HEK293 (cell line): Measurements from ENCODE around the gene ZNF385C.

Source experiments
- GLIS1 ChIP-seq: fragments of 450-650 bp; formaldehyde crosslinking; IDR thresholded peaks from 2 replicates; pipeline ENCODE4 v1.5.1; 2016; ENCODE audit warnings: missing biosample characterization, missing genetic modification characterization
- PBX3 ChIP-seq: sonication (generic); formaldehyde crosslinking; IDR thresholded peaks from 2 replicates; pipeline ENCODE4 v1.8.1; 2022; ENCODE audit warnings: mild to moderate bottlenecking, moderate library complexity, missing genetic modification reagents
- ZFP3 ChIP-seq: fragments of 450-650 bp; formaldehyde crosslinking; IDR thresholded peaks from 2 replicates; pipeline ENCODE4 v1.5.1; 2016; ENCODE audit warnings: low read depth, missing biosample characterization, missing genetic modification characterization
- ZNF146 ChIP-seq: fragments of 450-650 bp; formaldehyde crosslinking; IDR thresholded peaks from 2 replicates; pipeline ENCODE4 v1.5.1; 2016; ENCODE audit warnings: missing biosample characterization, missing genetic modification characterization
- ZNF184 ChIP-seq: fragments of 450-650 bp; IDR thresholded peaks from 2 replicates; pipeline ENCODE4 v1.5.1; 2018; ENCODE audit warnings: missing biosample characterization, mild to moderate bottlenecking, missing genetic modification characterization
- ZNF670 ChIP-seq: fragments of 450-650 bp; formaldehyde crosslinking; IDR thresholded peaks from 2 replicates; pipeline ENCODE4 v1.5.1; 2016; ENCODE audit warnings: missing biosample characterization, missing genetic modification characterization, low read depth
- ZNF776 ChIP-seq: fragments of 450-650 bp; formaldehyde crosslinking; IDR thresholded peaks from 2 replicates; pipeline ENCODE4 v1.5.0; 2017; ENCODE audit warnings: missing biosample characterization, missing genetic modification characterization, borderline replicate concordance
- TF ChIP-seq, protein P1 (sequence below): fragments of 450-650 bp; formaldehyde crosslinking; IDR thresholded peaks from 2 replicates; pipeline ENCODE4 v1.5.1; 2016; ENCODE audit warnings: missing biosample characterization, missing genetic modification characterization
- TF ChIP-seq, protein P2 (sequence below): fragments of 450-650 bp; formaldehyde crosslinking; IDR thresholded peaks from 2 replicates; pipeline ENCODE4 v1.5.1; 2016; ENCODE audit warnings: missing biosample characterization, missing genetic modification characterization, low read depth
- TF ChIP-seq, protein P3 (sequence below): fragments of 450-650 bp; formaldehyde crosslinking; IDR thresholded peaks from 2 replicates; pipeline ENCODE4 v1.5.1; 2016; ENCODE audit warnings: missing biosample characterization, missing genetic modification characterization, borderline replicate concordance

GRCh38 chr17:42055496-42055895 lies 42.8 kb downstream of the ZNF385C start:
- TF ChIP-seq, protein P1, sequence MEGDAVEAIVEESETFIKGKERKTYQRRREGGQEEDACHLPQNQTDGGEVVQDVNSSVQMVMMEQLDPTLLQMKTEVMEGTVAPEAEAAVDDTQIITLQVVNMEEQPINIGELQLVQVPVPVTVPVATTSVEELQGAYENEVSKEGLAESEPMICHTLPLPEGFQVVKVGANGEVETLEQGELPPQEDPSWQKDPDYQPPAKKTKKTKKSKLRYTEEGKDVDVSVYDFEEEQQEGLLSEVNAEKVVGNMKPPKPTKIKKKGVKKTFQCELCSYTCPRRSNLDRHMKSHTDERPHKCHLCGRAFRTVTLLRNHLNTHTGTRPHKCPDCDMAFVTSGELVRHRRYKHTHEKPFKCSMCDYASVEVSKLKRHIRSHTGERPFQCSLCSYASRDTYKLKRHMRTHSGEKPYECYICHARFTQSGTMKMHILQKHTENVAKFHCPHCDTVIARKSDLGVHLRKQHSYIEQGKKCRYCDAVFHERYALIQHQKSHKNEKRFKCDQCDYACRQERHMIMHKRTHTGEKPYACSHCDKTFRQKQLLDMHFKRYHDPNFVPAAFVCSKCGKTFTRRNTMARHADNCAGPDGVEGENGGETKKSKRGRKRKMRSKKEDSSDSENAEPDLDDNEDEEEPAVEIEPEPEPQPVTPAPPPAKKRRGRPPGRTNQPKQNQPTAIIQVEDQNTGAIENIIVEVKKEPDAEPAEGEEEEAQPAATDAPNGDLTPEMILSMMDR (tag by site-specific recombination): no peak
- TF ChIP-seq ZNF776 (tag by site-specific recombination) (no peak), ZNF184 (tag by site-specific recombination) (no peak), ZNF146 (tag by site-specific recombination) (no peak), ZNF670 (tag by site-specific recombination) (no peak), PBX3 (CRISPR knock-in tag) (no peak), GLIS1 (peak; percentile 94), ZFP3 (no peak)
- TF ChIP-seq, protein P2, sequence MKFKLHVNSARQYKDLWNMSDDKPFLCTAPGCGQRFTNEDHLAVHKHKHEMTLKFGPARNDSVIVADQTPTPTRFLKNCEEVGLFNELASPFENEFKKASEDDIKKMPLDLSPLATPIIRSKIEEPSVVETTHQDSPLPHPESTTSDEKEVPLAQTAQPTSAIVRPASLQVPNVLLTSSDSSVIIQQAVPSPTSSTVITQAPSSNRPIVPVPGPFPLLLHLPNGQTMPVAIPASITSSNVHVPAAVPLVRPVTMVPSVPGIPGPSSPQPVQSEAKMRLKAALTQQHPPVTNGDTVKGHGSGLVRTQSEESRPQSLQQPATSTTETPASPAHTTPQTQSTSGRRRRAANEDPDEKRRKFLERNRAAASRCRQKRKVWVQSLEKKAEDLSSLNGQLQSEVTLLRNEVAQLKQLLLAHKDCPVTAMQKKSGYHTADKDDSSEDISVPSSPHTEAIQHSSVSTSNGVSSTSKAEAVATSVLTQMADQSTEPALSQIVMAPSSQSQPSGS (tag by site-specific recombination): no peak
- TF ChIP-seq, protein P3, sequence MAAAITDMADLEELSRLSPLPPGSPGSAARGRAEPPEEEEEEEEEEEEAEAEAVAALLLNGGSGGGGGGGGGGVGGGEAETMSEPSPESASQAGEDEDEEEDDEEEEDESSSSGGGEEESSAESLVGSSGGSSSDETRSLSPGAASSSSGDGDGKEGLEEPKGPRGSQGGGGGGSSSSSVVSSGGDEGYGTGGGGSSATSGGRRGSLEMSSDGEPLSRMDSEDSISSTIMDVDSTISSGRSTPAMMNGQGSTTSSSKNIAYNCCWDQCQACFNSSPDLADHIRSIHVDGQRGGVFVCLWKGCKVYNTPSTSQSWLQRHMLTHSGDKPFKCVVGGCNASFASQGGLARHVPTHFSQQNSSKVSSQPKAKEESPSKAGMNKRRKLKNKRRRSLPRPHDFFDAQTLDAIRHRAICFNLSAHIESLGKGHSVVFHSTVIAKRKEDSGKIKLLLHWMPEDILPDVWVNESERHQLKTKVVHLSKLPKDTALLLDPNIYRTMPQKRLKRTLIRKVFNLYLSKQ (tag by site-specific recombination): no peak
